ENCODE measurements around the gene R3HDM2.

R3HDM2 gene

GRCh38 chr12:57461917-57462250, 31.0 kb upstream of the R3HDM2 start:
- TF ChIP-seq CTCF (IDR thresholded peaks at IDR 0.05; ENCODE audit: extremely low read depth, insufficient read depth, missing control alignments), result no peak
- in situ Hi-C loops (cut with MboI; ENCODE audit: low pct_unique_long_range_greater_than_20kb, low sequenced_read_pairs, unreplicated experiment), result no loop called here
- peak; percentile 59 for DNase-seq (ENCODE audit: low spot score)

GRCh38 chr12:57461276-57461916, 30.6 kb upstream of the R3HDM2 start:
- DNase-seq (ENCODE audit: low spot score), result peak; percentile 71
- TF ChIP-seq CTCF (IDR thresholded peaks at IDR 0.05; ENCODE audit: extremely low read depth, insufficient read depth, missing control alignments), result no peak
- in situ Hi-C loops (cut with MboI; ENCODE audit: low pct_unique_long_range_greater_than_20kb, low sequenced_read_pairs, unreplicated experiment), result no loop called here

GRCh38 chr12:57460841-57461275, 30.0 kb upstream of the R3HDM2 start:
- TF ChIP-seq CTCF (IDR thresholded peaks at IDR 0.05; ENCODE audit: extremely low read depth, insufficient read depth, missing control alignments), result no peak
- in situ Hi-C loops (cut with MboI; ENCODE audit: low pct_unique_long_range_greater_than_20kb, low sequenced_read_pairs, unreplicated experiment), result no loop called here
- peak; percentile 20 for DNase-seq (ENCODE audit: low spot score)

- TF ChIP-seq CTCF (IDR thresholded peaks at IDR 0.05; ENCODE audit: extremely low read depth, insufficient read depth, missing control alignments), result no peak
- DNase-seq (ENCODE audit: low spot score), result peak; percentile 48
- in situ Hi-C loops (cut with MboI; ENCODE audit: low pct_unique_long_range_greater_than_20kb, low sequenced_read_pairs, unreplicated experiment), result no loop called here
These were observed 29.6 kb upstream of the R3HDM2 start for GRCh38 chr12:57460468-57460784.

- DNase-seq (ENCODE audit: low spot score), result peak; percentile 32
- in situ Hi-C loops (cut with MboI; ENCODE audit: low pct_unique_long_range_greater_than_20kb, low sequenced_read_pairs, unreplicated experiment), result loop anchor here (10.0 kb wide), 2 partner anchors 155 to 195 kb away; no protein-coding TSS in a partner anchor
- no peak for TF ChIP-seq CTCF (IDR thresholded peaks at IDR 0.05; ENCODE audit: extremely low read depth, insufficient read depth, missing control alignments)
These were observed 29.1 kb upstream of the R3HDM2 start, which contains the start of gene GLI1 for GRCh38 chr12:57459750-57460467. Gene GLI1, plus strand, starts transcription at chr12:57459785. Its CDS starts 3,907 bp downstream, at chr12:57463692.

GRCh38 chr12:57459055-57459749, 28.4 kb upstream of the R3HDM2 start:
- in situ Hi-C loops (cut with MboI; ENCODE audit: low pct_unique_long_range_greater_than_20kb, low sequenced_read_pairs, unreplicated experiment), result loop anchor here (10.0 kb wide), 2 partner anchors 154 to 194 kb away; no protein-coding TSS in a partner anchor
- peak; percentile 88 for DNase-seq (ENCODE audit: low spot score)
- TF ChIP-seq CTCF (IDR thresholded peaks at IDR 0.05; ENCODE audit: extremely low read depth, insufficient read depth, missing control alignments), result peak; percentile 90
